Stimulated activated CD4-positive, alpha-beta T cell treated with anti-CD3 and anti-CD28 coated beads, Interleukin-2, amount 100 ng/mL, for 48 hours (primary cell): ENCODE results near the gene GNG4.
"Not testable (repeated sequence)": the region's sequence is repeated elsewhere in the genome, so short reads cannot be mapped to it uniquely, and the experiment has no call there.

Experiments used
- DNase-seq, 2 donors: peaks; one replicate each; pipeline ENCODE4 v3.0.0-alpha.2; 2020

The GNG4 gene

DNA sequence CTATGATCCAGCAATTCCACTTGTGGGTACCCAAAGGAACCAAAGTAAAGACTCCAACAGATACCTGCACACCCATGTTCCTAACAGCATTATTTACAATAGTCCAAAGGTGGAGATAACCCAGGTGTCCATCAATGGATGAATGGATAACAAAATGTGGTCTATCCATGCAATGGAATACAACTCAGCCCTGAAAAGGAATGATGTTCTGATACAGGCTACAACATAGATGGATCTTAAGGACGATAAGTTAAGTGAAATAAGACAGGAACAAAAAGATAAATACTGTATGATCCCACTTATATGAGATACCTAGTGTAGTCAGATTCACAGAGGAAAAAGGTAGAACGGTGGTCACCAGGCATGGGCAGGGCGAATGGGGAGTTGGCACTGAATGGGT lies 69.7 kb downstream of the GNG4 start:
- no peak for DNase-seq

GRCh38 chr1:235575597-235575996 lies 74.0 kb downstream of the GNG4 start:
- DNase-seq = no peak

- DNase-seq = no peak
These were observed 75.7 kb downstream of the GNG4 start for GRCh38 chr1:235573880-235574279.

GRCh38 chr1:235572971-235573370 lies 76.6 kb downstream of the GNG4 start:
- DNase-seq = not testable (repeated sequence)

DNA sequence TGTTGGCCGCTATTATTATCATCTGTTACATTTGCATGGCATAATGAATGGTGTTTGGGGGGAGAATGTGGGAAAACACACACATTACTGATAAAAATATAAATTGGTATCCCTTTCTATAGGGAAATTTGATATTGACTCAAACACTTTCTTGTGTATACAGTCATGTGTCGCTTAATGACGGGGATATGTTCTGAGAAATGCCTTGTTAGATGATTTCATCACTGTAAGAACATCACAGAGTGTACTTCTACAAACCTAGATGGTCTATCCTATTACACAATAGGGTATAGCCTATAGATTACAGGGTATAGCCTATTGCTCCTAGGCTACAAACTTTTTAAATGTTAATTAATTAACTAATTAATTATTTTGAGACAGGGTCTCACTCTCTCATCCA lies 78.1 kb downstream of the GNG4 start:
- no peak for DNase-seq

GRCh38 chr1:235567812-235568503 lies 81.6 kb downstream of the GNG4 start:
- no peak for DNase-seq

GRCh38 chr1:235566084-235566483 lies 83.5 kb downstream of the GNG4 start:
- DNase-seq = no peak

- DNase-seq = no peak
These were observed 86.0 kb downstream of the GNG4 start for GRCh38 chr1:235563513-235564061.

- no peak for DNase-seq
These were observed 87.0 kb downstream of the GNG4 start for GRCh38 chr1:235562589-235562988.

GRCh38 chr1:235558621-235559169 lies 90.9 kb downstream of the GNG4 start:
- no peak for DNase-seq

GRCh38 chr1:235557495-235557894 lies 92.1 kb downstream of the GNG4 start:
- peak; percentile 2 to 13 for DNase-seq

DNA sequence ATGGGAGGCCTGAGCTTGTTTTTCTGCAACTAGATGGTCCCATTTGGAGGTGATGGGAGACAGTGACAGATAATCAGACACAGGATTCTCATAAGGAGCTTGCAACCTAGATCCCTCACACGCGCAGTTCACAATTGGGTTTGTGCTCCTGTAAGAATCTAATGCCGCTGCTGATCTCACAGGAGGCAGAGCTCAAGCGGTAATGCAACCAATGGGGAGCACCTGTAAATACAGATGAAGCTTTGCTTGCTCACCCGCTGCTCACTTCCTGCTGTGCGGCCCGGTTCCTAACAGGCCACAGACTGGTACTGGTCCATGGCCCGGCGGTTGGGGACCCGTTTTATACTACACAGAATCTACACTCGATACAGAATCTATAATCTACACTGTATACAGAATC lies 92.8 kb downstream of the GNG4 start:
- no peak for DNase-seq

DNA sequence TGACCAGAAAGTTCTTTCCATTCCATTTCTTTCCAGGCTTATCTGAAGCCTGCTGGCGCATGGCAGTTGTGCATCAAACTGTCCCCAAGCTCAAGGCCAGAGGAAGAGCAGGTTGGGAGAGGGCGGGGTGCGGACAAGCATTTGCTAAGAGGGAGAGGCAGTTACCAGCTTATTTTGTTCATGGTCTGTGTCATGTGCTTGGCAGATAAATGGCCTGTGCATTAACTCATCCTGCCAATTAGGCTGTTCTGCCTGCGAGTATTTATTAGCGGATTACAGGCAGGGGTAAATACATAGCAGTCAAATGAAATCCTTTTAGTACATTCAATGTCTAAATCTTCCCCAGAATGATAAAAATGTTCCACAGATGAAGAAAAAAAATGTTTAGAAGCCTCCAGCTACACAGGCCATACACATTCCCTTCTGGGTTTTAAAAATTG lies 96.5 kb downstream of the GNG4 start:
- no peak for DNase-seq

DNA sequence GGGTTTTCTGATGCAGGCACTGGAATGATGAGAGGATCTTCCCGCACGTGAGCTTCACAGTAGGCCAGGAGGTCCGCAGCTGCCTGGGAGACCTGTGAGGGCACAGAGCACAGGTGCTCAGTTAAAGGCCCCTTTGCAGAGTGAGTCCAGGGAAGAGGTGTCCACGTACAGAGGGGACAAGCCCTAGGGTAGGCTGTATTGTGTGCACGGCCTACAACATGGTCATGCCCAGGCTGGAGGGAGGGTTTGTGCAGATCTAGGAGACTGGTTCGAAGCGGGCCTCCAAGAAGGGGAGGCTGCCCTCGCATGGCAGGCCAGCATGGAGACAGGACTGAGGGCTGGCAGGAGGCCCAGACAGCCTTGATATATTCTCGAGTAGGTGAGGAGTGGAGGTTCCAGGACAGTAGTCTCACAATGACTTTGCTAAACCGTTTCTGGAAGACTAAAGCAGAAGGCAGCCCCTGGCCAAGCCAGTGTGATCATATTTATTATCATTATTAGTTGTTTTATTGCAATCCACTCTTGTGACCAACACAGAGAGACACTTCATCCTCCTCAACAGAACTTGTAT lies 97.4 kb downstream of the GNG4 start:
- DNase-seq = no peak

GRCh38 chr1:235549351-235550139 lies 100.0 kb downstream of the GNG4 start:
- DNase-seq = no peak

DNA sequence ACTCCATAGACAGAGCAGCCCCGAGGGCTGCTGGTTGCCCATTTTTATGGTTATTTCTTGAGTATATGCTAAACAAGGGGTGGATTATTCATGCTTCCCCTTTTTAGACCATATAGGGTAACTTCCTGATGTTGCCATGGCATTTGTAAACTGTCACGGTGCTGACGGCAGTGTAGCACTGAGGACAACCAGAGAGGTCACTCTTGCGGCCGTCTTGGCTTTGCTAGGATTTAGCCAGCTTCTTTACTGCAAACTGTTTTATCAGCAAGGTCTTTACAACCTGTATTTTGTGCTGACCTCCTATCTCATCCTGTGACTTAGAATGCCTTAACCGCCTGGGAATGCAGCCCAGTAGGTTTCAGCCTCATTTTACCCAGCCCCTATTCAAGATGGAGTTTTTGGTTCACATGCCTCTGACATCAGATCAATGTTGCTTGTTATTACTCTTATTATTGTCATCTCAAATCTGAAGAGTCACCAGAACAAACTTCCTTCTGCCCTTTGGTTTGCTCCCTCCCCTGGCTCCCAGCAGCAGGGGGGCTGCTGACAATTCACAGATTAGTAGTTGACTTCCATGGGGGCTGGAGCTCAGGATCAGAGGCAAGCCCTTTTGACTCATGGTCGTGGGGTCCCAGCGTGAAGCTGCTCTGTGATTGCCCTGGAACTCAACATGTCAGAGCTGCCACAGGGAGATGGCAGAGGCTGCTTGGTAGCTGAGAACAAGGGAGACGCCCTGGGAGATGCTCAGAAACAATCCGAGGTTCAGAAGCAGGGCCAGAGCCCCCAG lies 103.0 kb downstream of the GNG4 start:
- DNase-seq = not testable (repeated sequence)

DNA sequence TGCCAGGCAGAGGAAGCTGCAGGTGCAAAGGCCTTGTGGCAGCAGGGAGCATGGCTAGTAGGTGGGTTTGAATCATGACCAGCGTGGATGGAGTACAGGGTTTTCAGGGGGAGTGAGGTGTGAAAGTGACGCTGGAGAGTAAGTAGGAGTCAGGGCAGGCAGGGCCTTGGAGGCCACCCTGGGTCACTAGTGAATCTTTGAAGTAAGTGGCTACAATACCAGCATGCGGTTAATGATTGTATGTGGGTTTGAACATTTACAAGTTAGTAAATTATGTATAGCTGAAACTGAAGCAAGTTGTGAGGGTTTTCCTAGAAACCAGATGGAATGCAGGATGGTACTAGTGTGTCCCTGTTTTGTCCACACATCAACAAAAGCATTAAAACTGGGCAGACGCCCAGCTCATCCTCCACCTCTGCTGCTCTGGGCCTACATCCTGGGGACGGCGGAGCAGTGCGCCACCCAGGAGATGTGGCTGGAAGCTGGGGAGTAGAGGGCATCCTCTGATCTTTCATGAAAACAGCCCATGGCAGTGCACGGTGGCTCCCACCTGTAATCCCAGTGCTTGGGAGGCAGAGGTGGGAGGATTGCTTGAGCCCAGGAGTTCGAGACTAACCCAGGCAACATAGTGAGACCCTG lies 104.2 kb downstream of the GNG4 start:
- DNase-seq = no peak

GRCh38 chr1:235542845-235543244 lies 106.7 kb downstream of the GNG4 start:
- not testable (repeated sequence) for DNase-seq

DNA sequence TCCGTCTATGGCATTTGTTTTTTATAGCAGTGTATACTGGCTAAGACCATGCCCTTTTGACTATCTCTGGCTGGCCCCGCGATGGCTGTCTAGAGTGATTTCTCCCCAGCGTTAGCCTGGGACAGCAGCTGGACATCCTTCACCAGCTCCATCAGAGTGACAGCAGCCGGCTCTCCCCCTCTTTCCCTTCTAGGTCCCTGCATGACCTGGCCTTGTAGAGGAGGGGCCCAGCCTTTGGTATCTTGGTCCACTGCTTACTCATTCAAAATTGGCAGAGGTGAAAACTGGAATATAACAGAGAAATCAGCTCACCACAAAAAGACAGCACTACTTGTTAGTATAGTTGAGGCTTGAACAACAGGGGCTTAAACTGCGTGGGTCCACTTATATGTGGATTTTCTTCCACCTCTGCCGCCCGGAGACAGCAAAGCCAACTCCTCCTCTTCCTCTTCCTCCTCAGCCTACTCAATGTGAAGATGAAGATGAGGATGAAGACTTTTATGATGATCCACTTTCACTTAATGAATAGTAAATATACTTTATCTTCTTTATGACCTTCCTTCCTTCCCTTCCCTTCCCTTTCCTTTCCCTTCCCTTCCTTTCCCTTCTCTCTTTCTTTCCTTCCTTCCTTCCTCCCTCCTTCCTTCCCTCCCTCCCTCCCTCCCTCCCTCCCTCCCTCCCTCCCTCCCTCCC lies 116.0 kb downstream of the GNG4 start:
- DNase-seq = no peak

DNA sequence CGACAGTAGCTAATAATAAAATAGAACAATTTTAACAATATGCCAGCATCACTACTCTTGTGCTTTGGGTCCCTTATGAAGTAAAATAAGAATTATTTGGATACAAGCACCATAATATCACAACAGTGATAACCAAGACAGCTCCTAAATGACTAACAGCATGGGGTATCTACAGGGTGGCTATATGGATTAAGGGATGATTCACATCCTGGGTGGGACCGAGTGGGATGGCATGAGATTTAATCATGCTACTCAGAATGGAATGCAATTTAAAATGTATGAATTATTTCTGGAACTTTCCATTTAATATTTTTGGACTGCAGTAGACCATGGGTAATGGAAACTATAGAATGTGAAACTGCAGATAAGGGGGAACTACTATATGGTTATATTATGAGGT lies 117.2 kb downstream of the GNG4 start:
- DNase-seq = no peak

GRCh38 chr1:235527196-235527814 lies 122.3 kb downstream of the GNG4 start:
- no peak for DNase-seq
